ENCODE results near the gene RABGAP1L. TPM values are rescaled to one million over a fixed set of nuclear protein-coding genes. Genes with fewer than 3 reads are reported as not detected.
A peak's percentile ranks its signal among the peaks of the same experiment; 100 is the strongest.
"Not testable (repeated sequence)": the region's sequence is repeated elsewhere in the genome, so short reads cannot be mapped to it uniquely, and the experiment has no call there.

RABGAP1L gene
- total RNA-seq, 1 experiment from 2014 or later: 76.9 TPM

DNA sequence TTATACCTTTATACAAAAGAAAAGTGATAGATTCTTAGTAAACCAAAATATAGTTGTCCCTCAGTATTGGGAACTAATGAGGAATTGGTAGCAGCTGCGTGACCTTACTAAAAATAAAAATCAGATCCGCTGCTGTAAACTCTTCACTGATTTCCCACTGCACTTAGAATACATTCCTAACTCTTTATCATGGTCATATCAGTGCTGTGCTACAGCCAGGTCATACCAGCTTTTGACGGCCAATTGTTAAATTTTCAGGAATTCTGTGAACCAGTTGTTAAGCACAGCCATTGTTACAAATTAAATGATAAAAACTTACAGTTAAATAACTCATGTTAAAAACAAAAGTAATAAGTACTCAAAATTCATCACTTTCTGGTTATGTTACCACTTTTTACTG lies 533.8 kb downstream of the RABGAP1L start (continued):
- TF ChIP-seq, protein P1, sequence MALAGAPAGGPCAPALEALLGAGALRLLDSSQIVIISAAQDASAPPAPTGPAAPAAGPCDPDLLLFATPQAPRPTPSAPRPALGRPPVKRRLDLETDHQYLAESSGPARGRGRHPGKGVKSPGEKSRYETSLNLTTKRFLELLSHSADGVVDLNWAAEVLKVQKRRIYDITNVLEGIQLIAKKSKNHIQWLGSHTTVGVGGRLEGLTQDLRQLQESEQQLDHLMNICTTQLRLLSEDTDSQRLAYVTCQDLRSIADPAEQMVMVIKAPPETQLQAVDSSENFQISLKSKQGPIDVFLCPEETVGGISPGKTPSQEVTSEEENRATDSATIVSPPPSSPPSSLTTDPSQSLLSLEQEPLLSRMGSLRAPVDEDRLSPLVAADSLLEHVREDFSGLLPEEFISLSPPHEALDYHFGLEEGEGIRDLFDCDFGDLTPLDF (CRISPR knock-in tag; IDR thresholded peaks at IDR 0.05): no peak
- TF ChIP-seq, protein P2, sequence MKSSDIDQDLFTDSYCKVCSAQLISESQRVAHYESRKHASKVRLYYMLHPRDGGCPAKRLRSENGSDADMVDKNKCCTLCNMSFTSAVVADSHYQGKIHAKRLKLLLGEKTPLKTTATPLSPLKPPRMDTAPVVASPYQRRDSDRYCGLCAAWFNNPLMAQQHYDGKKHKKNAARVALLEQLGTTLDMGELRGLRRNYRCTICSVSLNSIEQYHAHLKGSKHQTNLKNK (CRISPR knock-in tag; IDR thresholded peaks at IDR 0.05): no peak
- TF ChIP-seq, protein P3, sequence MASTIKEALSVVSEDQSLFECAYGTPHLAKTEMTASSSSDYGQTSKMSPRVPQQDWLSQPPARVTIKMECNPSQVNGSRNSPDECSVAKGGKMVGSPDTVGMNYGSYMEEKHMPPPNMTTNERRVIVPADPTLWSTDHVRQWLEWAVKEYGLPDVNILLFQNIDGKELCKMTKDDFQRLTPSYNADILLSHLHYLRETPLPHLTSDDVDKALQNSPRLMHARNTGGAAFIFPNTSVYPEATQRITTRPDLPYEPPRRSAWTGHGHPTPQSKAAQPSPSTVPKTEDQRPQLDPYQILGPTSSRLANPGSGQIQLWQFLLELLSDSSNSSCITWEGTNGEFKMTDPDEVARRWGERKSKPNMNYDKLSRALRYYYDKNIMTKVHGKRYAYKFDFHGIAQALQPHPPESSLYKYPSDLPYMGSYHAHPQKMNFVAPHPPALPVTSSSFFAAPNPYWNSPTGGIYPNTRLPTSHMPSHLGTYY (CRISPR knock-in tag; IDR thresholded peaks at IDR 0.05): no peak
- TF ChIP-seq, protein P4, sequence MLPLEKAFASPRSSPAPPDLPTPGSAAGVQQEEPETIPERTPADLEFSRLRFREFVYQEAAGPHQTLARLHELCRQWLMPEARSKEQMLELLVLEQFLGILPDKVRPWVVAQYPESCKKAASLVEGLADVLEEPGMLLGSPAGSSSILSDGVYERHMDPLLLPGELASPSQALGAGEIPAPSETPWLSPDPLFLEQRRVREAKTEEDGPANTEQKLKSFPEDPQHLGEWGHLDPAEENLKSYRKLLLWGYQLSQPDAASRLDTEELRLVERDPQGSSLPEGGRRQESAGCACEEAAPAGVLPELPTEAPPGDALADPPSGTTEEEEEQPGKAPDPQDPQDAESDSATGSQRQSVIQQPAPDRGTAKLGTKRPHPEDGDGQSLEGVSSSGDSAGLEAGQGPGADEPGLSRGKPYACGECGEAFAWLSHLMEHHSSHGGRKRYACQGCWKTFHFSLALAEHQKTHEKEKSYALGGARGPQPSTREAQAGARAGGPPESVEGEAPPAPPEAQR (CRISPR knock-in tag; IDR thresholded peaks at IDR 0.05): no peak
- TF ChIP-seq SOX15 (CRISPR knock-in tag; IDR thresholded peaks at IDR 0.05): no peak

GRCh38 chr1:174693539-174693938 lies 534.2 kb downstream of the RABGAP1L start:
- H3K4me3 Mint-ChIP-seq; ATAC-seq; H3K9me3 Mint-ChIP-seq; H3K36me3 Mint-ChIP-seq; CTCF ChIA-PET; DNase-seq (ENCODE audit: low spot score); H3K27me3 Mint-ChIP-seq (ENCODE audit: low read depth); H3K27ac Mint-ChIP-seq: not testable (repeated sequence)
- peaks cover 13% of the 10 kb centered on the region for H3K4me1 Mint-ChIP-seq
- POLR2A ChIA-PET: interaction anchor here (0.8 kb wide), 1 partner anchor 10 kb away, joined by 3 read pairs; no protein-coding TSS in a partner anchor

DNA sequence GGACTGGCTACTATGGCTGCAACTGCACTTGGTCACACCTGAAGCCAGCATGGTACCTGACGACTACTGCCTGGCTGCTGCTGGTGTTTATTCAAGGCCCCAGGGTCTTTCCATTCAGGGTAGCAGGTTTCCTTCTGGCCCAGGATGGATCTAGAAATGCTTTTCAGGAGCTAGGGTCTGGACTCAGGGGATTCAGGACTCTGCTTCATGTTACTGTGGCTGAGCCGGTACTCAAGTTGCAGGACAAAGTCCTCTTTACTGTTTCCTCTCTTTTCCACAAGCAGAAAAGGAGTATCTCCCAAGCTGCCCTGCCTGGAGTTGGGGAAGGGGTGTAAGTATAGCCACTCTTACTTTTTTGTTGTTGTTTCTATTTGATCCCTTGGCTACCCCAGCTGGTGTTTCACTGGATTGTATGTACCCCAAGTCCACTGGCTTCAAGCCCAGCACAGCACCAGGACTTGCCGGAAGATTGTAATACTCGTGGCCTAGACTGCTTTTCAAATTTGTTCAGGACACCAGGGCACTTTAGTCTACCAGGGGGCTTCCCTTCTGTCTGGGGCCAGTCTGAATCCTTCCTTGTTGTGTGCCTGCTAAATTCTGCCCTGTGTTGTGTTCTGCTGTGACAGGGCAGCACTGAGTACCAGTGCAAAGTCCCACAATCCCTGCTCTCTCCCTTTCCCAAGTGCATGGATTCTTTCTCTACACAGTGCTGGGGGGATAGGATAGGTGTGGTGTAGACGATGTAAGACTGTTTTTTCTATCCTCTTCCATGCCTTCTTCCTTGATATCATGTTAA lies 536.9 kb downstream of the RABGAP1L start:
- Mint-ChIP-seq H3K27me3 (ENCODE audit: low read depth) (no peaks in the 10 kb centered on the region), H3K9me3 (peaks cover 5% of the 10 kb centered on the region; the same call in 1 of the 2 replicates), H3K27ac (peak overlapping the region; percentile 75; the same call in 1 of the 2 replicates), H3K36me3 (no peaks in the 10 kb centered on the region), H3K4me1 (peaks cover 23% of the 10 kb centered on the region), H3K4me3 (no peak overlapping the region)
- CTCF ChIA-PET: interaction anchor here (1.2 kb wide), 1 partner anchor 29 kb away, joined by 3 read pairs; no protein-coding TSS in a partner anchor
- POLR2A ChIA-PET: interaction anchor here (0.6 kb wide), 1 partner anchor 20 kb away, joined by 3 read pairs; no protein-coding TSS in a partner anchor
- ATAC-seq (peak; percentile 30), DNase-seq (ENCODE audit: low spot score) (no peak)
- TF ChIP-seq HMGA2 (CRISPR knock-in tag; IDR thresholded peaks at IDR 0.05) (no peak), GABPB1 (CRISPR knock-in tag; IDR thresholded peaks at IDR 0.05) (no peak), ZNF232 (CRISPR knock-in tag; IDR thresholded peaks at IDR 0.05) (no peak), FOXP4 (CRISPR knock-in tag; IDR thresholded peaks at IDR 0.05) (no peak), ZNF219 (CRISPR knock-in tag; IDR thresholded peaks at IDR 0.05; ENCODE audit: borderline replicate concordance) (no peak), CTCF (IDR thresholded peaks at IDR 0.05) (no peak), FOXP1 (CRISPR knock-in tag; IDR thresholded peaks at IDR 0.05; ENCODE audit: borderline replicate concordance) (no peak), CBFB (CRISPR knock-in tag; IDR thresholded peaks at IDR 0.05; ENCODE audit: low read depth) (no peak), NR1H2 (CRISPR knock-in tag; IDR thresholded peaks at IDR 0.05) (no peak)
- TF ChIP-seq, protein P5, sequence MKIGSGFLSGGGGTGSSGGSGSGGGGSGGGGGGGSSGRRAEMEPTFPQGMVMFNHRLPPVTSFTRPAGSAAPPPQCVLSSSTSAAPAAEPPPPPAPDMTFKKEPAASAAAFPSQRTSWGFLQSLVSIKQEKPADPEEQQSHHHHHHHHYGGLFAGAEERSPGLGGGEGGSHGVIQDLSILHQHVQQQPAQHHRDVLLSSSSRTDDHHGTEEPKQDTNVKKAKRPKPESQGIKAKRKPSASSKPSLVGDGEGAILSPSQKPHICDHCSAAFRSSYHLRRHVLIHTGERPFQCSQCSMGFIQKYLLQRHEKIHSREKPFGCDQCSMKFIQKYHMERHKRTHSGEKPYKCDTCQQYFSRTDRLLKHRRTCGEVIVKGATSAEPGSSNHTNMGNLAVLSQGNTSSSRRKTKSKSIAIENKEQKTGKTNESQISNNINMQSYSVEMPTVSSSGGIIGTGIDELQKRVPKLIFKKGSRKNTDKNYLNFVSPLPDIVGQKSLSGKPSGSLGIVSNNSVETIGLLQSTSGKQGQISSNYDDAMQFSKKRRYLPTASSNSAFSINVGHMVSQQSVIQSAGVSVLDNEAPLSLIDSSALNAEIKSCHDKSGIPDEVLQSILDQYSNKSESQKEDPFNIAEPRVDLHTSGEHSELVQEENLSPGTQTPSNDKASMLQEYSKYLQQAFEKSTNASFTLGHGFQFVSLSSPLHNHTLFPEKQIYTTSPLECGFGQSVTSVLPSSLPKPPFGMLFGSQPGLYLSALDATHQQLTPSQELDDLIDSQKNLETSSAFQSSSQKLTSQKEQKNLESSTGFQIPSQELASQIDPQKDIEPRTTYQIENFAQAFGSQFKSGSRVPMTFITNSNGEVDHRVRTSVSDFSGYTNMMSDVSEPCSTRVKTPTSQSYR (CRISPR knock-in tag; IDR thresholded peaks at IDR 0.05): no peak
- TF ChIP-seq, protein P6, sequence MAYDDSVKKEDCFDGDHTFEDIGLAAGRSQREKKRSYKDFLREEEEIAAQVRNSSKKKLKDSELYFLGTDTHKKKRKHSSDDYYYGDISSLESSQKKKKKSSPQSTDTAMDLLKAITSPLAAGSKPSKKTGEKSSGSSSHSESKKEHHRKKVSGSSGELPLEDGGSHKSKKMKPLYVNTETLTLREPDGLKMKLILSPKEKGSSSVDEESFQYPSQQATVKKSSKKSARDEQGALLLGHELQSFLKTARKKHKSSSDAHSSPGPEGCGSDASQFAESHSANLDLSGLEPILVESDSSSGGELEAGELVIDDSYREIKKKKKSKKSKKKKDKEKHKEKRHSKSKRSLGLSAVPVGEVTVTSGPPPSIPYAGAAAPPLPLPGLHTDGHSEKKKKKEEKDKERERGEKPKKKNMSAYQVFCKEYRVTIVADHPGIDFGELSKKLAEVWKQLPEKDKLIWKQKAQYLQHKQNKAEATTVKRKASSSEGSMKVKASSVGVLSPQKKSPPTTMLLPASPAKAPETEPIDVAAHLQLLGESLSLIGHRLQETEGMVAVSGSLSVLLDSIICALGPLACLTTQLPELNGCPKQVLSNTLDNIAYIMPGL (CRISPR knock-in tag; IDR thresholded peaks at IDR 0.05): no peak
- TF ChIP-seq, protein P7, sequence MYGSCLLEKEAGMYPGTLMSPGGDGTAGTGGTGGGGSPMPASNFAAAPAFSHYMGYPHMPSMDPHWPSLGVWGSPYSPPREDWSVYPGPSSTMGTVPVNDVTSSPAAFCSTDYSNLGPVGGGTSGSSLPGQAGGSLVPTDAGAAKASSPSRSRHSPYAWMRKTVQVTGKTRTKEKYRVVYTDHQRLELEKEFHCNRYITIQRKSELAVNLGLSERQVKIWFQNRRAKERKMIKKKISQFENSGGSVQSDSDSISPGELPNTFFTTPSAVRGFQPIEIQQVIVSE (CRISPR knock-in tag; IDR thresholded peaks at IDR 0.05; ENCODE audit: borderline replicate concordance): no peak
